Measurements from ENCODE around the gene SYT13. TPM values are rescaled to one million over a fixed set of nuclear protein-coding genes. Genes with fewer than 3 reads are reported as not detected.

Gene SYT13
- total RNA-seq, 1 donor from 2014 or later = 1.4 TPM

DNA sequence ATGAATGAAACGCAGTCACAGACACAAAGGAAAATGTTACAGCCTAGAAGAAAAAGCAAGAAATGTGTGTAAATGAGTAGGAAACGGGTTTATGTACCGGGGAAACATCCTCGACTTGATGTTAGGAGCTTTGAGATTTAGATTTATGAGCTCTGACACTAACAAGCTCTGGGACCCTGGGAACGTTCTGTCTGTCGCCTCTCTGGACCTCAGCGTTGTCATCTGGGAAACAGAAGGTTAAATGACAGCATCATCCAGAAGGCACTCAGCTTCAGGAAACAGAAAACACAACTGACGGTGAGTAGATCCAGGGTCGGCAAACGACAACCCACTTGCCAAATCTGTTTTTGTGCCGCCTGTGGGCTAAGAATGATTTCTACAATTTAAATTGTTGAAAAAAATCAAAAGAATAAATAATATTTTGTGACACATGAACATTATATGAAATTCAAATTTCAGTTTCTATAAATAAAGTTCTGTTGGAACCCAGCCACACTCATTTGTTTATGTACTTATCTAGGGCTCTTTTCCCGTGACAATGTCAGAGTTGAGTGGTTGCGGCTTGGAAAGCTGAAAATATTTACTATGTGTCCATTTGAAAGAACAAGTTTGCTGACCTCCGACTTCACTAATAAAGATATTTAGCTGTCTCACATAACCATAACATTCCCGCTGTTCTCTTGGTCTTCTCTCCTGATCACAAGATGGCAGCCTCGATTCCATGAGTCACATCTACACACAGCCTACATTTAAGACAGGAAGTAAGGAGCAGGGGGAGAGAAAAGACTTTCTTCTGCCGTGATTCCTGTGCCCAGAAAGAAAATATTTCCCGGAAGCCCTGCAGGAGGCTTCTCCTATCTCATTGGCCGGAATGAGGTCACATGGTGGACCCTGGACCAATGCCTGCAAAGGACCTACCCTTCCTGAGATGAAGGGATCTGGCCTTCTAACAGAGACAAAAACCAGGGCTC lies 47.1 kb upstream of the SYT13 start:
- Mint-ChIP-seq H3K9me3 (ENCODE audit: unreplicated experiment) (no peaks in the 10 kb centered on the region), H3K36me3 (ENCODE audit: low read depth, unreplicated experiment) (no peaks in the 10 kb centered on the region), H3K27me3 (ENCODE audit: unreplicated experiment) (peaks cover 3% of the 10 kb centered on the region), H3K27ac (ENCODE audit: unreplicated experiment) (no peak overlapping the region), H3K4me1 (ENCODE audit: unreplicated experiment) (no peaks in the 10 kb centered on the region), H3K4me3 (ENCODE audit: unreplicated experiment) (no peak overlapping the region)
- DNase-seq (ENCODE audit: low spot score) = no peak
- TF ChIP-seq, protein P1, sequence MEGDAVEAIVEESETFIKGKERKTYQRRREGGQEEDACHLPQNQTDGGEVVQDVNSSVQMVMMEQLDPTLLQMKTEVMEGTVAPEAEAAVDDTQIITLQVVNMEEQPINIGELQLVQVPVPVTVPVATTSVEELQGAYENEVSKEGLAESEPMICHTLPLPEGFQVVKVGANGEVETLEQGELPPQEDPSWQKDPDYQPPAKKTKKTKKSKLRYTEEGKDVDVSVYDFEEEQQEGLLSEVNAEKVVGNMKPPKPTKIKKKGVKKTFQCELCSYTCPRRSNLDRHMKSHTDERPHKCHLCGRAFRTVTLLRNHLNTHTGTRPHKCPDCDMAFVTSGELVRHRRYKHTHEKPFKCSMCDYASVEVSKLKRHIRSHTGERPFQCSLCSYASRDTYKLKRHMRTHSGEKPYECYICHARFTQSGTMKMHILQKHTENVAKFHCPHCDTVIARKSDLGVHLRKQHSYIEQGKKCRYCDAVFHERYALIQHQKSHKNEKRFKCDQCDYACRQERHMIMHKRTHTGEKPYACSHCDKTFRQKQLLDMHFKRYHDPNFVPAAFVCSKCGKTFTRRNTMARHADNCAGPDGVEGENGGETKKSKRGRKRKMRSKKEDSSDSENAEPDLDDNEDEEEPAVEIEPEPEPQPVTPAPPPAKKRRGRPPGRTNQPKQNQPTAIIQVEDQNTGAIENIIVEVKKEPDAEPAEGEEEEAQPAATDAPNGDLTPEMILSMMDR (IDR thresholded peaks at IDR 0.05; ENCODE audit: unreplicated experiment) = no peak

DNA sequence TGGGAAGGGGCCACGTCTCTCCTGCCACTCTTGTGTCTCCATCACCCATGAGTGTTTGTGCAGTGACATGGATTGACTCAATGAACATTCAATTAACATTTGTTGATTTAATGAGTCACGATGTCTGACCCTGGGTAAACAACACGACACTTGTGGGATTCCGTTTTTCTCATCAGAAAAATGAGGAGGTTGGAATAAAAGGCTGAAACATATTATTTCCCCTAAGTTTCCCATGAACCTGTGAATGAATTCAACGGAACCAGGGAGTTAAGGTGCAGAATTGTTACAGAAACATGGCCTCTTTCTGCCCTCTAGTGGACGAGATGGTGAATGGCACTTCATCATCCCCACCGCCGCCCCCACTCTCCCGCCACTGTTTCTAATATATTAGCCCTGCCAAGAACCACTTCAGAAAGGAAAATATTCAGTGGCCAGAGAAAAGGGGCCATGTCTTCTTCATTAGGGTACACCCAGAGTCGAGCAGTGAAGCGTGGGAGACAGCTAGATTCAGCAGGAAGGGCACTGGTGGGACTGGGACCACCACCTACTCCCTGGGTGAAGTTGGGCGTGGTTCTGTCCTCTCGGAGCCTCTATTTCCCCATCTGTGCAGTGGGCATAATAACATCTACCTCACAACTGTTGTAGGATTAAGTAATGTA lies 46.3 kb upstream of the SYT13 start:
- peak; percentile 50 for DNase-seq (ENCODE audit: low spot score)
- H3K4me3 Mint-ChIP-seq (ENCODE audit: unreplicated experiment) = no peak overlapping the region
- peaks cover 3% of the 10 kb centered on the region for H3K27me3 Mint-ChIP-seq (ENCODE audit: unreplicated experiment)
- no peaks in the 10 kb centered on the region for H3K36me3 Mint-ChIP-seq (ENCODE audit: low read depth, unreplicated experiment)
- TF ChIP-seq, protein P1 (IDR thresholded peaks at IDR 0.05; ENCODE audit: unreplicated experiment) = peak; percentile 93
- no peaks in the 10 kb centered on the region for H3K9me3 Mint-ChIP-seq (ENCODE audit: unreplicated experiment)
- no peaks in the 10 kb centered on the region for H3K4me1 Mint-ChIP-seq (ENCODE audit: unreplicated experiment)
- H3K27ac Mint-ChIP-seq (ENCODE audit: unreplicated experiment) = no peak overlapping the region

DNA sequence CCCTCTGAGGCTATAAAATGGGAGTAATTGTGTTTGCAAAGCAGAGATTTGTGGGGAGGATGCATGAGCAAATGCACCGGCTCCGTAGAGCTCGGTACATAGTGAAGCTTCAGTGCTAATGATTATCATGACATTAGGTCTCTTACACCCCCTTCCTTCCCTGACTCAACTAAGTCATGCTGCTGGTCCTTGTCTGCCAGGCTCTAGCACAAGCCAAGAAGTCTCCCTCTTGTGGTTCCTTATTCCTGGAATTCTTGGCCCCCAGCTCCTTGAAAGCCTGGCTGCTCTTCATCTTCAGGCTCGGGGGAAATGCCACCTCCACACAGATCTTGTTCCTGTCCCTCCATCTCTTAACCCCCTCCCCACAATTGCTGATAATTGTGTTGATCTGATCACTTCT lies 45.7 kb upstream of the SYT13 start:
- no peak for DNase-seq (ENCODE audit: low spot score)
- H3K36me3 Mint-ChIP-seq (ENCODE audit: low read depth, unreplicated experiment) = no peaks in the 10 kb centered on the region
- H3K27ac Mint-ChIP-seq (ENCODE audit: unreplicated experiment) = no peak overlapping the region
- H3K4me1 Mint-ChIP-seq (ENCODE audit: unreplicated experiment) = no peaks in the 10 kb centered on the region
- peaks cover 3% of the 10 kb centered on the region for H3K27me3 Mint-ChIP-seq (ENCODE audit: unreplicated experiment)
- TF ChIP-seq, protein P1 (IDR thresholded peaks at IDR 0.05; ENCODE audit: unreplicated experiment) = no peak
- no peaks in the 10 kb centered on the region for H3K9me3 Mint-ChIP-seq (ENCODE audit: unreplicated experiment)
- H3K4me3 Mint-ChIP-seq (ENCODE audit: unreplicated experiment) = no peak overlapping the region

DNA sequence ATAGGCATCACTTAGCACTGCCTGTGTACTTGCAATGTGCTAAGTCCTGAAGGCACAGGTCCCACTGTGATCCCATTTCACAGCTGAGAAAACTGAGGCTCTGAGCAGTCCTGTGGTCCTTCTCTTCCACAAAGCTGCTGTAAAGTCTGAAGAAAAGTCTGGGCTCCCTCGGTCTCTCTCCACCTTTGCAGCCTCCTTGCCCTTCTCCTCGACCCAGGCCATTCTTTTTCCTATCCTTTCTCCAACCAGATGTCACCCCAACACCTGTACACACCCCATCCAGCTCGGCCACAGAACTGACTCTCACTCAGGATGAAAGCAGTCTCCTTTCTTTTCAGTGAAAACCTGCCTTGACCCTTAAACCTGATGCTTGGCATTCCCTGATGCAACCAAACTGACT lies 42.6 kb upstream of the SYT13 start:
- no peak for DNase-seq (ENCODE audit: low spot score)
- Mint-ChIP-seq H3K27ac (ENCODE audit: unreplicated experiment) (no peak overlapping the region), H3K4me1 (ENCODE audit: unreplicated experiment) (no peaks in the 10 kb centered on the region), H3K9me3 (ENCODE audit: unreplicated experiment) (no peaks in the 10 kb centered on the region), H3K4me3 (ENCODE audit: unreplicated experiment) (no peak overlapping the region), H3K27me3 (ENCODE audit: unreplicated experiment) (peaks cover 3% of the 10 kb centered on the region), H3K36me3 (ENCODE audit: low read depth, unreplicated experiment) (no peaks in the 10 kb centered on the region)
- TF ChIP-seq, protein P1 (IDR thresholded peaks at IDR 0.05; ENCODE audit: unreplicated experiment) = no peak

DNA sequence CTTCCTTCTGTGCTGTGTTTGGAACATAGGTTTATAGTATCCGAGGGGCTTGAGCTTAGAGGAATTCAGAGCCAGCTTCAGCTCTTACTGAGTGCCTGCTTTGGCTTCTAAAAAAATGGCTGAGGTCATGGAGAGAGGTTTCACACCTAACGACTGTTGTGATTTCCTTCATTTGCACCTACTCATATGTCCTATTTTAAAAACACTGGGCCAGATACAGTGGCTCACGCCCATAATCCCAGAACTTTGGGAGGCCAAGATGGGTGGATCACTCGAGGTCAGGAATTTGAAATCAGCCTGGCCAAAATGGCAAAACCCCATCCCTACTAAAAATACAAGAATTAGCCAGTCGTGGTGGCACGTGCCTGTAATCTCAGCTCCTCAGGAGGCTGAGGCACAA lies 38.3 kb upstream of the SYT13 start:
- no peak for DNase-seq (ENCODE audit: low spot score)
- no peaks in the 10 kb centered on the region for H3K36me3 Mint-ChIP-seq (ENCODE audit: low read depth, unreplicated experiment)

More for the DNA sequence above, 38.3 kb upstream of the SYT13 start:
- Mint-ChIP-seq H3K27ac (ENCODE audit: unreplicated experiment) (no peak overlapping the region), H3K27me3 (ENCODE audit: unreplicated experiment) (peaks cover 3% of the 10 kb centered on the region), H3K4me3 (ENCODE audit: unreplicated experiment) (no peak overlapping the region), H3K4me1 (ENCODE audit: unreplicated experiment) (no peaks in the 10 kb centered on the region), H3K9me3 (ENCODE audit: unreplicated experiment) (no peaks in the 10 kb centered on the region)
- TF ChIP-seq, protein P1 (IDR thresholded peaks at IDR 0.05; ENCODE audit: unreplicated experiment) = no peak
